ENCODE results near the gene VAV2.

DNA sequence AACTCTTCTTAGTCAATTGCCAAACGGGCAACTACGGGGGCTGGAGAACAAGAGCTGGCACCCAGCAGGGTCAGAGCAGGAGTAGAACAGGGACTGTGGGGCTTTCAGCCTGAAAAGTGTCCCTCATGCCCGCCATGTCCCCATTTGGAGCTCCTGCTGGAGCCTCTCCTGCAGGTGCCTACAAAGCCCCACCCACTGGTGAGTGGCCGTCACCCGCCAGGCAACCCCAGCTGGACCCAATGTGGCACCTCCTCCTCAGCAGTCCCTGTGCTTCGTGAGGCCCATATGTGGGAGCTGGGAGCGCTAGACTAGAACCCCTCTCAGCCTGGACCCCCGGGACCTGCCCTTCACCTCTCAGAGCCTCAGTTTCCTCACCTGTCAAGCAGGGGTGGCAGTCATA lies 40.9 kb downstream of the VAV2 start:
- TF ChIP-seq, protein P1, sequence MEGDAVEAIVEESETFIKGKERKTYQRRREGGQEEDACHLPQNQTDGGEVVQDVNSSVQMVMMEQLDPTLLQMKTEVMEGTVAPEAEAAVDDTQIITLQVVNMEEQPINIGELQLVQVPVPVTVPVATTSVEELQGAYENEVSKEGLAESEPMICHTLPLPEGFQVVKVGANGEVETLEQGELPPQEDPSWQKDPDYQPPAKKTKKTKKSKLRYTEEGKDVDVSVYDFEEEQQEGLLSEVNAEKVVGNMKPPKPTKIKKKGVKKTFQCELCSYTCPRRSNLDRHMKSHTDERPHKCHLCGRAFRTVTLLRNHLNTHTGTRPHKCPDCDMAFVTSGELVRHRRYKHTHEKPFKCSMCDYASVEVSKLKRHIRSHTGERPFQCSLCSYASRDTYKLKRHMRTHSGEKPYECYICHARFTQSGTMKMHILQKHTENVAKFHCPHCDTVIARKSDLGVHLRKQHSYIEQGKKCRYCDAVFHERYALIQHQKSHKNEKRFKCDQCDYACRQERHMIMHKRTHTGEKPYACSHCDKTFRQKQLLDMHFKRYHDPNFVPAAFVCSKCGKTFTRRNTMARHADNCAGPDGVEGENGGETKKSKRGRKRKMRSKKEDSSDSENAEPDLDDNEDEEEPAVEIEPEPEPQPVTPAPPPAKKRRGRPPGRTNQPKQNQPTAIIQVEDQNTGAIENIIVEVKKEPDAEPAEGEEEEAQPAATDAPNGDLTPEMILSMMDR (conservative IDR thresholded peaks at IDR 0.05), result no peak
- no peak for TF ChIP-seq ZFX (IDR thresholded peaks at IDR 0.05)

Measured in C4-2B (cell line).